Fibroblast of skin of right biceps (primary cell): ENCODE measurements around the gene GNA12.
A peak's percentile ranks its signal among the peaks of the same experiment; 100 is the strongest.

ENCODE experiments used
- DNase-seq: peaks from one replicate; pipeline ENCODE4 v3.0.0-alpha.2; 2013

GNA12 gene

DNA sequence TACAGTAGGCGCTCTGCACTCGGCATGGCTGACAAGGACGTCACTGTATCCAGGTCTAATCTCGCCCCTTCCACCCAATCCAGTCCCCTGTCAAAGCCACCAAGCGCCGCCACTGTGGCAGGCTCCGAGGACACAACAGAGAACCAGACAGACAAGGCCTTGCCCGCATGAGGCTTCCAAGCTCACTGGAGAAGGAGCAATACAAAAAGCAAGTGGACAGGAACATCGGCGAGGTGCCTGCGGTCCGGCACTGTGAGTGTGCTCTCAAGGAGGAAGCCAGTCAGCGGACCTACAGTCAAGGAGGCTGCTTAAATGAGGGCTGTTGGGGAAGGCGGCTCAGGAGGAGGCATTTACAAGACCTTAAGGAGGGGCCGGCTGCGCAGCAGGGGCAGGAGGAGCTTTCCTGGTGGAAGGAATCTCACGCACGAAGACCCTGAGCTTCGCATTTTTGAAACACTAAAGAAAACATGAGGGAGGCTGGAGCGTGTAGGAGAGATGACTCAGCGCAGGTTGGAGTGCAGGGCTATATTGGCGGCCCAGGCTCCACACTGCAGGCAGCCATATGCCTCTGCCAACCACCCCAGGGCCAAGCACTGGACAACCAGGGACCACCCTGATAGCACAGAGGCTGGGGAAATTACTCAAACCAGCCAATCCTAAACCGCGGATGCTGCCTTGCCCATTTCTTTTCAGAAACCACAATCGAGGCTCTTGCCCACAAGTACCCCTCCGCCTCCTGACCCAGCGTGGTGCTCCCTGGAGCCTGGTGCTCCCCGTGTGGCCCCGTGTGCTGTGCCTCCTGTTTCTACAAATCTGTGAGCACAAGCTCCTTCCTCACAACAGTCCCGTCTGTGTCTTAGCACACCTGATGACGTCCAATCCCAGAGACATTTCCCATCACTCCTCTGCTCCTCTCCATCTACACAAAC lies 28.9 kb downstream of the GNA12 start:
- DNase-seq: no peak

DNA sequence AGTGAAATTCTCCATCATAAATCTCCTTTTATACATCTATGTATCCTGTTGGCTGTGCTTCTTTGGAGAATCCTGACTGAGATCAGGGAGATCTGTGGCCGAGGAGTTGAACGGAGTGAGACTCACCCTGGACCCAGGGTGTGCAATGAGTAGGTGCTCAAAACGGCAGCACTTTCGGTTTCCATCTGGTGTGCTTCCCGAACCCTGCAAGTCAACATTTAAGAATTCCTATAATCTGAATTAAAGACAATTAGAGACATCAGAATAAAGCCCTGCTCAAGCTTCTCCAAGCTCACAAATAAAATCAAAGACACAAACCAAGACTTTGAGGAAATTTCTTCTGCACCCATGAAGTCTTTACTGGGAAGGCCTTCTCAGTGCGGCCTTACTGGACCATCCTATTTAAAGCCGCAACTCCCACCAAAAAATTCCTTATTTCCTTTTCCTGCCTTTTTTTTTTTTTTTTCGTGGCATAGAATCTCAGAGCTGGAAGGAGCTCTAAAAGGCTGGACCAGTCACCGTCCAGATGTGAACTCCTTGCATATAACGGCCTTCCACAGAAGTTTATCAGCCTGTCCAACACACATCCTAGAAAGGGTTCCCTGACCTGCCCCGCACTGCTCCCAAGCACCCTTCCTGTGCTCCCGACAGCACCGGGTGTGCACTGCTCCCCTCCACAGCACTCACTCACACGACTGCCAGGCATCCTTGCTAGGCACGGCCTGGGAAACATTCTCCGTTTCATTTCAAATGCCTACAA lies 29.7 kb downstream of the GNA12 start:
- no peak for DNase-seq

DNA sequence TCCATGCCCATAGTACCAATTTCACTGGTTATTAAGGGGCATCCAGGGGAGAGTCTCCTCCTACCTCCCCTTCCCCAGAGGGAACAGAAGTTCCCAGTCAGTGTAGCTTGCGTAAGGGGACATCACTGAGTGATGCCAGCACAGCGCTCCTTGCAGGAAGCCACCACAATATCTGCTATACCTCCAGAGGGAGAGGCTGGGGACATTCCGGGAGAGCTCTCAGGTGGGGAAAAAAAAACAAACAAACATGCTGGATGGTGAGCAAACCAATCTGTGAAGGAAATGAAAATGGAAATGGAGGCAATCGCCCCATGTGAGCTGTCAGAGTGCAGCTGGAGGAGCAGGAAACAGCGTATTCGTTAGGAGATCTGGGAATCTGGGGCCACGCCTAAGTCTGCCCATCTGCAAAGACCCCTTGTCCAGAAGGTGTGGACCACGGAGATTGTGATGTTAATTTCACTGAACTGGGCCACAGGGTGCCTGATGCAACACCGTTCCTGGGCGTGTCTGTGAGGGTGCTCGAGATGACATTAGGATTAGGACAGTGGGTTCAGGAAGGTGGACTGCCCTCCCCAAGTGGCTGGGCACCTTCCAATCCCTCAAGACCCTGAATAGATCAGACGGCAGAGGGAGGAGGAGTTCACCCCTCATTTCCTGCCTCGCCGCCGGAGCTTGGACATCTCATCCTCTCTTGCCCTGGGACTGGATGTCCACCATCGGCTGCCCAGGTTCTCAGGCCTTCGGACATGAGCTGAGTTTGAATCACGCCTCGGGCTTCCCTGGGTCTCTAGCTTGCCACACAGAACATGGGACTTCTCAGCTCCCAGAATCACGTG lies 30.5 kb downstream of the GNA12 start:
- no peak for DNase-seq

DNA sequence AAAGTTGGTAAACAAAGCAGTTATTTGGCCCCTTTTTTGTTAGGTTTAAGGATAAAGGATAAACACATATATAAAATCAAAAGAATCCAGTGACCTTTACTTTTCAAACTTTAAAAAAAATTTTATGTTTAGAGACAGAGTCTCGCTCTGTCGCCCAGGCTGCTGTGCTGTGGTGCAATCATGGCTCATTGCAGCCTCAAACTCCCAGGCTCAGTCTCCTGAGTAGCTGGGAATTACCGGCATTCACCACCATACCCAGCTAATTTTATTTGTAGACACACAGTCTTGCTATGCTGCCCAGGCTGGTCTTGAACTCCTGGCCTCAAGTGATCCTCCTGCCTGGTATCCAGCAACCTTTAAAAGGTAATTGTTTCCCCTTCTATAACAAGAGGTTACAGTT lies 31.3 kb downstream of the GNA12 start:
- no peak for DNase-seq

DNA sequence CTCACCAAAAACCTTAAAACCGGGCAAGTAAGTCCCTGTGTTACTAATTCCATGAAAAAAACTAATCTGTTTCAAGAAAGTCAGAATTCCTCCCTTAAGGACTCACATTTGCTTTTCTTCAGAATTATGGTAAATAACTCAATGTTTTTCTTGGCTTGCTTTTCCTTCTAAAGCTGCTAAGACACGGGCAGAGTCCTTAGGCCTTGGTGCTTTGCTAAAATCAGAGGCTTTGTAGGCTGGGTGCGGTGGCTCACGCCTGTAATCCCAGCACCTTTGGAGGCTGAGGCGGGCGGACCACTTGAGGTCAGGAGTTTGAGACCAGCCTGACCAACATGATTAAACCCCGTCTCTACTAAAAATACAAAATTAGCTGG lies 32.0 kb downstream of the GNA12 start:
- DNase-seq: peak; percentile 49

DNA sequence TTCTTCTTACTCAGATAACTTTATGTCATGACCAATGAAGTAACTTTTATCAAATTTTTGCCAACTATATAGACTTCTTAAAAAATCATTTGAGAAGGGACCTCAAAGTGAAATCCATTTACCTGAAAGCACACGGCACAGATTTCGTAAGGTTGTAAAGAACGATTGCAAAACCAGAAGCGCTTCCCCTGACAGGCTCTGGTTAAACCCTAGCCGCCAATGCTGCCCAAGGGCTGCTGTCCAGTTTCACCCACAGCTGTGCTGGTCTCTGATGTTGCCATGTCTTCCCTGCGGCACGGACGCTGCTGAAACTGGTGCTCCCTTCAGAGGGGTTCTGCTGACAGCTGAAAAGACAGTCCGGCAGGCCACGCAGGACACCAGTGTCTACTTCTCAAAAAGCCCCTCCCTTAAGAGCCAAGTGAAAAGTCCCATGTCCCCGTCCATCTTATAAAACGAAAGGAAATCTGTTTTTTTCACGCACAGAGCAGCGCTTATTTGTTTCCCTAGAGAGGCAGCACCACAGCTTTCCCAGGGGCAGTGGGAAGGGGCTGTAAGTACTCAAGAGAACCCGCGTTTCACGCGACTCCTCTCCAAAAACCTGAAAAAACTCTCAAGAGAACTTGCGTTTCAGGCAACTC lies 32.5 kb downstream of the GNA12 start:
- no peak for DNase-seq

DNA sequence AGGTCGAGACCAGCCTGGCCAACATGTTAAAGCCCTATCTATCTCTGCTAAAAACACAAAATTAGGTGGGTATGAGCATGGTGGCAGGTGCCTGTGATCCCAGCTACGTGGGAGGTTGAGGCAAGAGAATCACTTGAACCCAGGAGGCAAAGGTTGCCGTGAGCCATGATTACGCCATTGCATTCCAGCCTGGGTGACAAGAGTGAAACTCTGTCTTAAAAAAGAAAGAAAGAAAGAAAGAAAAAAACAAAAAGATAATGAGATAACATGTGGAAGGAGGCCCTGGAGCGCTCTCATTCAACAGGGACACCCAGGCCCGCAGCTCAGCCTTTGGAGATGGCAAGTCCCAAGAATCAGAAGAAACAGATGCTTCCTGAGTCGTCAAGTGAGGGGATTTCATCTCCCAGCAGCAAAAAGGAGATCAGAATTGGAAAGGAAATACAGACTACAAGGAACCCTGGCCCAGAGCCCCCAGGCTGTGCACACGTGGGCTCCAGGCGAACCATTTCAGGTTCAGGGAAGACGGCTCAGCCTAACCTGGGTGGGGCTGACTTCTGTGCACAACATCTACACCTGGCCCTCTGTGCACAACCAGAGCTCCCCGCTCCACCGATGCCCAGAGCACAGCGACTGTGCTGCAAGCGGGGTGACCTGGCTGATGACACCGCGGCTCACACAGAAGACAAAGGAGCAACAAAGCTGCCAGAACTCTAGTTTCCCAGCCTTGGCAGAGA lies 33.3 kb downstream of the GNA12 start:
- DNase-seq: no peak

DNA sequence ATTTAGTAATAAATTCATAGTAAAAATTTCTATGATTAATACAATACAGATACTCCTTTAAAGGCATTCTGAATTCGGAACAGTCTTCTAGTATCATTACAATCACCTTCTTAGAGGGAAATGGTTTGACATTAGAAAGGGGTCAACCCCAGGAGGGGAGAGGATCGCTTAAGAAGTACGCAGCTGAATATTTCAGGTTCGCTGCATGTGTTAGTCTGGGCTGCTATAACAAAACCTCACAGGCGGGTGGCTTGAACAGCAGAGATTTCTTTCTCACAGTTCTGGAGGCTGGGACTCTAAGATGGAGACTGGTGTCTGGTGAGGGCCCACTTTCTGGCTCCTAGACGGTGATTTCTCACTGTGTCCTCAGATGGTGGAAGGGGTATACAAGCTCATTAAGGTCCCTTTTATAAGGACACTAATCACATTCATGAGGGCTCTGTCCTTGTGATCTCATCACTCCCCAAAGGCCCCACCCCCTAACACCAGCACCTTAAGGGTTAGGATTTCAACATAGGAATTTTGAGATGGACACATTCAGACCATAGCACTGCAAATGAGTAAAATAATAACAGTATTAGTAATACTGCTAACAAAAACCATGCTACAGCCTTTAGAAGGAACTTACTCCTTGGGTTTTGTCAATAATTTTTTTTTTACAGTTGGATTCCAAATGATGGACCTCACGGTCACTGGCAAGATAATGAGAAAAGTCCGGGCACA lies 34.0 kb downstream of the GNA12 start:
- peak; percentile 46 for DNase-seq

DNA sequence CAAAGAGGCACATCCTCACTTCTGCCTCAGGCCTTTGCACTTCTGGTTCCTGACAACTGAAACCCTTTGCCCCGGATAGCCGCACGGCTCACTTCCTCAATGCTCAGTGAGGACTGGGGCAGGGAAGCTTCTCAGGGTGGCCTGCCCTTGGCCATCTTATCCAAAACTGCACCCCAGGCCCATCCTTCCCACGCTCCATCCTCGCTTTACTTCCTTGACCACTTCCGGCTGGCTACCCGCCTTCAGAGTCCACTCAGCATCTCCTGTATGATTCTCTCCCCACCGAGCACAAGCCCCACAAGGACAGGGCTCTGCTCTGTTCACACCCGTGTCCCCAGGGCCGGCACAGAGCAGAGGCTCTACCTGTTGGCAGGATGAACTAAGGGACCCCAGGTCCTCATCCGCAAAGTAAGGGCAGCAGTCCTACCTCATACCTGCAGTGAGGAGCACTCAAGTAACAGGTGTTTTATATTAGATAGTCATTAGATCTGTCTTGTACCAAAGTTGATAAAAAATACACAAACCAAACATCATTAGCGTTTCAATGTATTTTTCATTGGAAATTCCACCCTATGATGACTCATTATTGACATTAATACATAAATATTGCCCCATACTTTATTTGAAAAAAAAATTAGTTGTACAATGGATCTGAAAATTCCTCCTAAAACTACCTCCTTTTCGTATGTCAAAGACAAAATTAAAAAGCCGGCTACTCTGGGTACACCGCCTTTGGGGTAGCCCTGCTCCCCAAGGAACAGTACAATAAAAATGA lies 35.0 kb downstream of the GNA12 start:
- DNase-seq: no peak

DNA sequence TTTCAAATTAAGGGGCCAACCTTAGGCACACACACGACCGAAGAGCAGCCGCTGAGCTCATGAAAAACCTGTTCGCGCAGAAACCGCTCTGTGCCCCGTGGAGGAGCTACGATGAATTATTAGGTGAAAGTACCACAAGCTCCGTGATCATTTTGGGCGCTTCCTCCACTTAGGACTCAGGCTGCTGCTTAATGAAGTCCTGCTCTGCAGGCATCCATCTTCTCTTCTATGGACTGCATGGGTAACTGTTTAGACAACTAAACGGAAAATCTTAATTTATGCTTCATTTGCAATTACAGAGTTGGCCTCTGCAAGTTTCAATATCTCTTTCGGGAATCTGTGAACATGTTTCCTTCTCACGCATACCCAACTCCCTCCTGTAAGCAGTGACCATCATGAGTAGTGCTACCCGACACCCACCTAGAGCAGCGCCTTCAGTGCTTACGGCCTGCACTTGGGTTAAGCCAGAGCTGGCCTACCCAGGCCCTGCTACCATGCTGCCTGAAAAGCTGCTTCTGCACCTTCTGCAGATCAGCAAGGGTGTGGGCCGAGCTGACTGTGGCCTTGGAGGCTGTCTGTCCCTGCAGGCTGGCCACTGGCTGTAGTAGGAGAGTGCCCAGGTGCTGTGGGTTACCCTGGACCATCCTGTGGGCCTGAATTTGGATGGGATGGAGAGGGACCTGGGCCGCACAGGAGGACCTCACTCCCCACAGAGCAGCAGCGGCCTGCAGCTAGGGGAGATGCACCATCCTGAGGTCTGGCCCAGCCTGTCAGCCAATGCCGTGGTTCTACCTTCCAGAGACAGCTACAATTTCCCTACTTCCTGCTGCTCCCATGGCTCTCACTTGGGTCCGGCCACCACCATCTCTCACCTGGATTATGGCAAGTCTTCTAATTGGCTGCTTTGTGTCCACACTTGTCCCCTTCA lies 36.0 kb downstream of the GNA12 start:
- DNase-seq: peak; percentile 56

DNA sequence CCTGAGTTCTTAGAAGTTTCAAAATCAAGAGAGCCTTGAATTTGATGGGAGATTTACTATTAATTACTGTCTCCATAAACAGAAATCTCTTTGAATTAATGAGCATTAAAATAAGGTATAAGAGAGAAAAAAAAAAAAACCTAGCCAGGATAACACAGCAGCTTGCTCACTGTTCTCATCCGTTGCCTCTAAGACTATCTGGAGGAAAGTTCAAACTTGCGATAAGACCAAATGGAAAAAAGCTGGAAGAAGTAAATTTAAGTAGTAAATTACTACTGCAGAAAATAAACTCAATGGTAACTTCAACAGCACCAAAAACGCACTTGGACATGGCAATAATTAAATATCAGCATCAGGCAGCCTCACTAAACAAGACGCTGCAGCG lies 36.7 kb downstream of the GNA12 start:
- DNase-seq: no peak

DNA sequence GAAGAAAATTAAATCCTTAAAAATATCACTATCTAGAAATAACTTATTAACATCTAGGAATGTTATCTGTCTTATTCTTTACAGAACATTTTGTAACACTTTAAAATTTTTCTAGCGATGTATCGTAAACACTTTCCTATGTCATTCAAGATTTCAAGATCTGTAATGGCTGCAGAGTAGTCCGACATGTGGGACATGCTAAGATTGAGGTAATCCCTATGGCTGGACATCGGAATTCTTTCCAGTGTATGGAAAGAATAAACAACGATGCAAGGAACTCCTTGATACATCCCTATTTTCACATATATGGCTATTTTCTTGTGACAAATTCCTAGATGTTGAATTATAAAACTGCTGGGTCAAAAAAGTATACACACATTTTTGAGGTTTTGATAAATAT lies 37.5 kb downstream of the GNA12 start:
- DNase-seq: no peak

DNA sequence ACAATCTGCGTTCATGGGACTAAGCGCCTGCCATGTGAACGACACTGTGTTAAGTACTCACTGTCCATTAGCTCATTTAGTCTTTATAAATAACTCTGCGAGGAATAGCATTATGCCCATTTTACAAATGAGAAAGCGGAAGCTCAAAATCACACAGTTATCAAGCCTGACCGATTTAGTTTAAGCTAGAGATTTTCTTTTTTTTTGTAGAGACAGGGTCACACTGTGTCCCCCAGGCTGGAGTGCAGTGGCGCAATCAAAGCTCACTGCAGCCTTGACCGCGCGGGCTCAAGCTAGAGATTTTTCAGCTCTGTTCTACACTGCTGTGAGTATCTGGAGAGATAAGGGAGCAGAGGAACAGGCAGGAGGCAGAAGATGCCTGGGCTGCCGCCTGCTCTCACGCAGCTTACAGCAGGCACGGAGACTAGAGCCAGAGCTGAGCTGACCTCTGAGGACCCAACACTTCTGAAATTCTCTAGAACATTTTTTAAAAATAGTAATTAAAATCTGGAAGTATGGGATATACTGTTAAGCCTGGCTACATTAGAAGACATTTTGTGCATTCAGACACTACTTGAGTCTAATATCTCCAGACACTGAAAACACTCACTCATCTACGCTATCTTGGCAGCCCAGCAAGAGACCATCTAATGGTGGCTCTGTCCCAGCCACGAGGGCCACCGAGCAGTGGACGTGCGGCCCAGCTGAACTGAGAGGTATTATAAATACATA lies 38.7 kb downstream of the GNA12 start:
- no peak for DNase-seq

DNA sequence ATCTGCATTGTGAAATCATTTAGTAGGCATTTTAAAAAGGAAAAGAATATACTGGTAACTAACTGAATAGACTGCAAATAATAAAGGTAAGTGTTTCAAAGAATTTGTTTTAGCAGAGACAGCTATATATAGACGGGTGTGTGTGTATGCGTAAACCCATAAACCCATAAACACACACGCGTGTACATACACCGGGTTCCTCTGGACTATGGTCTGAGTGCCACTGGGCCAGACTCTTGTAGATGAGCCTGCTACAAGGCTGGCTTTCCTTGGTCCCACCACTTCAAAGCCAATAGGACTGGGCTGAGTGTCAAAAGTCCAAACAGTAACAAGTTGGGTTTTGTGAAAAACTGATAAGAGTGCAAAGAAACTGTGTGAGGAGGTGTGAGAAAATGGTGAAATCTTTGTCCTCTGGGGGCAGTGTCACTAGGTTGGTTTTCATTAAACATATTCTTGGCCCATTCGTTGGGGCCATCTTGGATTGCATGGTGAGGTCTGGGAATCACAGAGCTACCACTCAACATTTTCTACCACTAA lies 39.8 kb downstream of the GNA12 start:
- no peak for DNase-seq

DNA sequence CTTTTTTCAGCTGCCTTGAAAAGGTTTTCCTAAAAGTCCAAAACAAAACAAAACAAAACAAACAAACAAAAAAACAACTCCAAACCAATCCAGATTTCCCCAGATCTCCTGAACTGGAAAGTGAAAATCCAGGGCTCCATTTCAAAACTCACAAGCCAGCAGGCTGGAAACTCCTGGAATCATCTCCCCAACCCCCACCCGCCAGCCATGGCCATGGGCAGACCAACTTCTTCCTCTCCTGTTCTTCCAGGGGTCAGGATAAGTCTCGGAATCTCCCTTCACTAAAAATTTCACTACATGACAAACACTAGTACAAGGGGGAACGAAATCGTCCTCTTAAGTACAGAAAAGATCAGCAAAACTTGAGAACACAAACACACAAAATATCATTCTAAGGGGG lies 40.4 kb downstream of the GNA12 start:
- no peak for DNase-seq

DNA sequence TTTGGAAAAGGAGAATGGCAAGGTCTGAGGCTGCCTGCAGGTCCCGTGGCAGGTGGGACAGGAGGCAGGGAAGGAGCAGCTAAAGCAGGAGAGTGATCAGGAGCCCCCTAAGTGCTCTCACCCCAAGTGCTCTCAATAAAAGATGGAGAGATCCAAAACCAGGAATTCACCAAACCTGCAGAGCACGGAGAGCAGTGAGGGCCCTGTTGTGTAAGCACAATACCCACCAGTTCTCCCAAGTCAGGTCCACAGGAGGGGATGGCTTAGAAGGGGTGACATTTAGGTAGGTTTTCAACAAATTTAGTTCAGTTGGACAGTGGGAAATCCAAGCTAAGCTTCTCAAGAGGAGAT lies 40.8 kb downstream of the GNA12 start:
- DNase-seq: no peak

DNA sequence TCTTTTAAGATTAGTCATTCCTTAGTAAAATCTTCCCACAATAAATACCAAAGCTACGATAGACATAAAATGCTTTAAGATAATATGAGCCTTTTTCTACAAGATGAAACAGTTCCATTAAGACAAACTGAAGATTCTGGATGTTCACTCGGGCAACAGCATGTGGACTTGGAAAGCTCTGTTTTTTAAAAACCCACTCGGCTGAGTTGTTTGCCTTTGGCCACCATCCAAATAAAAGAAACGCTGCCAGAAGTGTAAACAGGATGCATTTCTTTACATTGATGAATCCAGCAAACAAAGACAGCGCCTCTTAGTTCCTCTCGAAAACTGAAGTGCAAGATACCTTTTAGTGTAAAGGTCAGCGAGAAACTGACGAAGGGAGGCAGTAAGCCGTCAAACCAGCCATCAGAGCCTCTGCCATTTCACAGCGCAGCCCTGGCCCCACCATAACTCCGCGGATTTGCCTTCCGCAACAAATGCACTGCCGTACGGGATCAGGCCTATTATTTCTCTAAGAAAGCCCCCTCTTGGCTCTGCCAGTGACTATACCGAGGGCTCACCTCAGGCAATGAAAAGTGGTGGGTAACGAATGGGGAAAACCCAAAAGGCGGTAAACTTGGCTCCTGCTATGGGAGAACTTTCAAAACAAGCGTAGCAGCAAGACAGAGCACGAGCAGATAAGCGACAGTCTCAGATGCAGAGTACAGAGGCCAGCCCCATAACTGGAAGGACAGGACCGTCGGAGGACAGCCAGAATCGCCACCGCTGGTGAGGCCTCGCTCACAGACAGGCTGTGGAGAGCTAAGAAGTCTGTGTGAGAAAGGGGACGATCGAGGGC lies 41.4 kb downstream of the GNA12 start:
- DNase-seq: peak; percentile 55

DNA sequence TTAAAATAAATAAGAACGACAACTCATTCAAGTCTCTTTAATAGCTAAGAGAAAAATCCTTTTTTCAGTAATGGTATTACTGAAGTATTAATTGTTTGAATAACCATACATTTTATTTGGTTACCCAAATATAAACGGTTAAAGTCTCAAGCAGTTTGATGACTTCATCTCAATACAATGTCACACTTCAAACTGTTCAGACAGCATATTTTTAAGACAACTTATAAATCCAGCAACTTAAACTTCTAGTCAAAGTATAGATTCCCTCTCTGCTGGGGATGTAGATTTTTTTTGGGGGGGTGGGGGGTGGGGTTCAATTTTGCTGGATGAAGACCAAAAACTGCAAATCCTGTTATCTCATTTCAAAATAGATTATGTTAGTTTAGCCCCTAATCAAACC lies 42.0 kb downstream of the GNA12 start:
- peak; percentile 78 for DNase-seq
